Measurements from ENCODE around the gene CFH. TPM values are rescaled to one million over a fixed set of nuclear protein-coding genes. Genes with fewer than 3 reads are reported as not detected.
A peak's percentile ranks its signal among the peaks of the same experiment; 100 is the strongest.

The CFH gene
- total RNA-seq, 1 experiment from 2014 or later: 2.2 TPM

DNA sequence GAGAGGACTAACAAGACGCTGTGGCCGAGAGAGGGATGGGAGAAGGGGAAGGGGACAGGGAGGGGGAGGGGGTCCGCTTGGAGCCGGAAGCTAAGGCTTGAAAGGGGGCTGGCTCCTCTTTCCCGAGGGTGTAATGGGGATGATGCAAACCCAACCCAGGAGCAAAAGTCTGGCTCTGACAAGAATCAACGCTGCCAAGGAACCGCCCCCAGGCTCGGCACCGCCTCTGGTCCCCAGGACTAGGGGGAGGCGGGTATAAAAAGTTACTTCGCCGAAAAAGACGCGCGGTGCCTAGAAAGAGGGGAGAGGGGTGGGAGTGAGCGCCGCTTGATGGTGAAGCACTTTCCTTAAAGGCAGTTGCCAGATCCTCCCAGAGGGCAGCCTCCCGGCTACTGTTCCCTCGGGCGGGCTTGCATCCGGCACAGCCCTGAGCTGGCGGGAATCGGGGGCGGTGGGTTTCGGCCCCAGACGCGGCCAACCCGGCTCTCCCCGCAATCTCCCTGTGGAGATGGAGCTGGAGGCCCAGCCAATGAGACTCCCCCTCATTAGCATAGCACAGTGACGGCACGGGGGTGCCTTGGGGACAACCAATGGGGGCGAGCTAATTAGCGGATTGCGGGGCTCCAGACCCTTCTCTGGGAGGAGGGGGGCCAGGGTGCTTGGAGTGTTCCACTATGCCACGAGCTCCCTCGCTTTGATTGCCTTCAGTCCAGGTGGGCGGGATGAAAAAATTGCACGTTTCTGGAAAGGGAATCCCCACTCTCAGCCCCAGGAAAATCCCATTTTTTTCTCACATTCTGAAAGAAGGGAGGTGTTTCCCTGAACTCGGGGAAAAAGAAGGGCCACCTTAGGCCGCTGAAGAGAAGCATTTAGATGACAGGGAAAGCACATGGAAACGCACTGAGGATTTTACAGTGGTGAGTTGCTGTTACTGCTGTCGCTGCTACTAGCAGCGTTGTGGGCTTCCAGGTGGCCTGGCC is 43.2 kb upstream of the CFH start, which contains the start of gene KCNT2:
Gene KCNT2, minus strand, starts transcription at position 51 of the 980 bp plus-strand sequence. CDS start 131 bp downstream, outside the sequence.
- no TSS peak for BruUV-seq (replicated peaks)
- intact Hi-C loops (cut with micrococcal nuclease; ENCODE audit: unreplicated experiment): no loop called here
- no peaks in the 10 kb centered on the region for H3K9me3 ChIP-seq (ENCODE audit: low read depth, low read length, poor library complexity, severe bottlenecking)
- peaks cover 6% of the 10 kb centered on the region for H3K27me3 ChIP-seq (replicated peaks; ENCODE audit: insufficient read depth, low read depth, low read length, poor library complexity)
- no peak for TF ChIP-seq EZH2 (IDR thresholded peaks at IDR 0.05; ENCODE audit: borderline replicate concordance, low read depth, low read length, poor library complexity, severe bottlenecking)
- TF ChIP-seq, protein P1, sequence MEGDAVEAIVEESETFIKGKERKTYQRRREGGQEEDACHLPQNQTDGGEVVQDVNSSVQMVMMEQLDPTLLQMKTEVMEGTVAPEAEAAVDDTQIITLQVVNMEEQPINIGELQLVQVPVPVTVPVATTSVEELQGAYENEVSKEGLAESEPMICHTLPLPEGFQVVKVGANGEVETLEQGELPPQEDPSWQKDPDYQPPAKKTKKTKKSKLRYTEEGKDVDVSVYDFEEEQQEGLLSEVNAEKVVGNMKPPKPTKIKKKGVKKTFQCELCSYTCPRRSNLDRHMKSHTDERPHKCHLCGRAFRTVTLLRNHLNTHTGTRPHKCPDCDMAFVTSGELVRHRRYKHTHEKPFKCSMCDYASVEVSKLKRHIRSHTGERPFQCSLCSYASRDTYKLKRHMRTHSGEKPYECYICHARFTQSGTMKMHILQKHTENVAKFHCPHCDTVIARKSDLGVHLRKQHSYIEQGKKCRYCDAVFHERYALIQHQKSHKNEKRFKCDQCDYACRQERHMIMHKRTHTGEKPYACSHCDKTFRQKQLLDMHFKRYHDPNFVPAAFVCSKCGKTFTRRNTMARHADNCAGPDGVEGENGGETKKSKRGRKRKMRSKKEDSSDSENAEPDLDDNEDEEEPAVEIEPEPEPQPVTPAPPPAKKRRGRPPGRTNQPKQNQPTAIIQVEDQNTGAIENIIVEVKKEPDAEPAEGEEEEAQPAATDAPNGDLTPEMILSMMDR (conservative IDR thresholded peaks at IDR 0.05; ENCODE audit: low read depth, low read length): no peak
- H3K4me3 ChIP-seq (ENCODE audit: low read depth, low read length, poor library complexity, severe bottlenecking): peak within 1 kb of the TSS; percentile 50
- ChIA-PET POLR2A (ENCODE audit: low non-redundant PET) (no interaction called here), CTCF (no interaction called here)
- H3K4me1 ChIP-seq (ENCODE audit: insufficient read depth, low read length, poor library complexity, severe bottlenecking): peaks cover 4% of the 10 kb centered on the region
- H3K27ac ChIP-seq (ENCODE audit: low read depth, low read length, poor library complexity, severe bottlenecking): no peak within 1 kb of the TSS
- peak; percentile 56 for DNase-seq (ENCODE audit: low spot score)
- H3K36me3 ChIP-seq (ENCODE audit: insufficient read depth, low read length, poor library complexity, severe bottlenecking): no peaks in the 10 kb centered on the region

DNA sequence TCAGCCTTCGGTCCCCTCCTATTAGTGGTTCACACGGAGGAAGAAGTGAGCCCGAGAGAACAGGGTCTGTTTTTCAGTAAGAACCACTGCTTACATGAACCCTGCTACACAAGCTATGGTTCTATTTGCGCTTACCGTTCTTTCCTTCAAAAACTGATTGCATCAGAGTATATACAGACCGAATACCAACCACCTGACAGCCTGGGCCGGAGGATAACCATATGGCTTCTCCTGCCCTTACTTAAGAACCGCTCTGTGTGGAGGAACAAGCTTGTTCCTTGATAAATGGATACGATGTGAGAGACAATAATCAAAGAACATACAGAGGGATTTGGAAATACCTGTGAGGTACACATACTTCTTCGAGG is 42.5 kb upstream of the CFH start:
- no peak overlapping the region for H3K4me3 ChIP-seq (ENCODE audit: low read depth, low read length, poor library complexity, severe bottlenecking)
- intact Hi-C loops (cut with micrococcal nuclease; ENCODE audit: unreplicated experiment): no loop called here
- TF ChIP-seq, protein P1 (conservative IDR thresholded peaks at IDR 0.05; ENCODE audit: low read depth, low read length): no peak
- no peak for TF ChIP-seq EZH2 (IDR thresholded peaks at IDR 0.05; ENCODE audit: borderline replicate concordance, low read depth, low read length, poor library complexity, severe bottlenecking)
- POLR2A ChIA-PET (ENCODE audit: low non-redundant PET): no interaction called here
- DNase-seq (ENCODE audit: low spot score): no peak
- CTCF ChIA-PET: no interaction called here
- H3K27me3 ChIP-seq (replicated peaks; ENCODE audit: insufficient read depth, low read depth, low read length, poor library complexity): peaks cover 6% of the 10 kb centered on the region
- peaks cover 4% of the 10 kb centered on the region for H3K4me1 ChIP-seq (ENCODE audit: insufficient read depth, low read length, poor library complexity, severe bottlenecking)
- H3K36me3 ChIP-seq (ENCODE audit: insufficient read depth, low read length, poor library complexity, severe bottlenecking): no peaks in the 10 kb centered on the region
- H3K27ac ChIP-seq (ENCODE audit: low read depth, low read length, poor library complexity, severe bottlenecking): no peak overlapping the region
- H3K9me3 ChIP-seq (ENCODE audit: low read depth, low read length, poor library complexity, severe bottlenecking): no peaks in the 10 kb centered on the region
- BruUV-seq (replicated peaks): no TSS peak

DNA sequence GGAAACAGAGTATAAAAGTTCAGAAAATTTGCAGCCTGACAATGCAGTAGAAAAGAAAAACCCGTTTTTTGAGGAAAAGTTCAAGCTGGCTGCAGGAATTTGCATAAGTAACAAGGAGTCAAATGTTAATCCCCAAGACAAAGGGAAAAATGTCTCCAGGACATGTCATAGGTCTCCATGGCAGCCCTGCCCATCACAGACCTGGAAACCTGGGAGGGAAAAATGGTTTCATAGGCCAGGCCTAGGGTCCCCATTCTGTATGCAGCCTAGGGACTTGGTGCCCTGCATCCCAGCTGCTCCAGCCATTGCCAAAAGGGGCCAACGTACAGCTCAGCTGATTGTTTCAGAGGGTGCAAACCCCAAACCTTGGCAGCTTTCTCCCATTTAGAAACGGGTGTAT is 40.0 kb upstream of the CFH start:
- BruUV-seq (replicated peaks): no TSS peak
- intact Hi-C loops (cut with micrococcal nuclease; ENCODE audit: unreplicated experiment): no loop called here
- DNase-seq (ENCODE audit: low spot score): no peak
- ChIA-PET CTCF (no interaction called here), POLR2A (ENCODE audit: low non-redundant PET) (no interaction called here)
- Histone ChIP-seq H3K27ac (ENCODE audit: low read depth, low read length, poor library complexity, severe bottlenecking) (no peak overlapping the region), H3K4me1 (ENCODE audit: insufficient read depth, low read length, poor library complexity, severe bottlenecking) (peaks cover 4% of the 10 kb centered on the region), H3K4me3 (ENCODE audit: low read depth, low read length, poor library complexity, severe bottlenecking) (no peak overlapping the region), H3K27me3 (replicated peaks; ENCODE audit: insufficient read depth, low read depth, low read length, poor library complexity) (peaks cover 6% of the 10 kb centered on the region), H3K9me3 (ENCODE audit: low read depth, low read length, poor library complexity, severe bottlenecking) (no peaks in the 10 kb centered on the region), H3K36me3 (ENCODE audit: insufficient read depth, low read length, poor library complexity, severe bottlenecking) (no peaks in the 10 kb centered on the region)
- TF ChIP-seq EZH2 (IDR thresholded peaks at IDR 0.05; ENCODE audit: borderline replicate concordance, low read depth, low read length, poor library complexity, severe bottlenecking): no peak
- TF ChIP-seq, protein P1 (conservative IDR thresholded peaks at IDR 0.05; ENCODE audit: low read depth, low read length): no peak

All from A673 (cell line).